Measurements from ENCODE around the gene ARRB1. TPM values are rescaled to one million over a fixed set of nuclear protein-coding genes. Genes with fewer than 3 reads are reported as not detected.
"Not testable (repeated sequence)": the region's sequence is repeated elsewhere in the genome, so short reads cannot be mapped to it uniquely, and the experiment has no call there.

ARRB1 gene
- 2.2 and 4.0 TPM in 2 replicates for total RNA-seq (2014; rRNA removed; shearing (Covaris generic))
- polyA plus RNA-seq (2014; cell fraction: nucleus; rRNA removed), result 0.96 and 3.3 TPM in 2 replicates

GRCh38 chr11:75351541-75351790, at the start of gene ARRB1:
TSS of gene ARRB1 (minus strand) at chr11:75351661. CDS start at chr11:75351607, 54 bp downstream.
- DNase-seq (ENCODE audit: extremely low read depth, low read depth), result peak; percentile 32

GRCh38 chr11:75400146-75400865, 48.8 kb upstream of the ARRB1 start:
- DNase-seq (ENCODE audit: extremely low read depth, low read depth), result no peak

GRCh38 chr11:75399344-75400145, 48.1 kb upstream of the ARRB1 start, which contains the start of gene RPS3:
TSS of gene RPS3 (plus strand) at chr11:75399518. CDS start at chr11:75399548, 30 bp downstream.
- DNase-seq (ENCODE audit: extremely low read depth, low read depth), result peak; percentile 86

GRCh38 chr11:75398906-75399305, 47.4 kb upstream of the ARRB1 start:
- DNase-seq (ENCODE audit: extremely low read depth, low read depth), result no peak

- no peak for DNase-seq (ENCODE audit: extremely low read depth, low read depth)
Observed at GRCh38 chr11:75394085-75394840, 42.8 kb upstream of the ARRB1 start.

GRCh38 chr11:75389925-75390324, 38.5 kb upstream of the ARRB1 start:
- DNase-seq (ENCODE audit: extremely low read depth, low read depth), result no peak

GRCh38 chr11:75389276-75389605, 37.8 kb upstream of the ARRB1 start:
- no peak for DNase-seq (ENCODE audit: extremely low read depth, low read depth)

- DNase-seq (ENCODE audit: extremely low read depth, low read depth), result peak; percentile 71
Observed at GRCh38 chr11:75388386-75389275, 37.2 kb upstream of the ARRB1 start.

GRCh38 chr11:75387736-75388294, 36.4 kb upstream of the ARRB1 start:
- no peak for DNase-seq (ENCODE audit: extremely low read depth, low read depth)

- DNase-seq (ENCODE audit: extremely low read depth, low read depth), result no peak
Observed at GRCh38 chr11:75386942-75387630, 35.6 kb upstream of the ARRB1 start.

- peak; percentile 63 for DNase-seq (ENCODE audit: extremely low read depth, low read depth)
Observed at GRCh38 chr11:75384438-75385080, 33.1 kb upstream of the ARRB1 start.

GRCh38 chr11:75383246-75383645, 31.8 kb upstream of the ARRB1 start:
- DNase-seq (ENCODE audit: extremely low read depth, low read depth), result no peak

GRCh38 chr11:75380716-75381420, 29.4 kb upstream of the ARRB1 start:
- no peak for DNase-seq (ENCODE audit: extremely low read depth, low read depth)

- DNase-seq (ENCODE audit: extremely low read depth, low read depth), result no peak
Observed at GRCh38 chr11:75380245-75380644, 28.8 kb upstream of the ARRB1 start.

GRCh38 chr11:75378776-75379175, 27.3 kb upstream of the ARRB1 start:
- not testable (repeated sequence) for DNase-seq (ENCODE audit: extremely low read depth, low read depth)

- DNase-seq (ENCODE audit: extremely low read depth, low read depth), result no peak
Observed at GRCh38 chr11:75376175-75376574, 24.7 kb upstream of the ARRB1 start.

- DNase-seq (ENCODE audit: extremely low read depth, low read depth), result no peak
Observed at GRCh38 chr11:75375626-75376025, 24.2 kb upstream of the ARRB1 start.

- DNase-seq (ENCODE audit: extremely low read depth, low read depth), result no peak
Observed at GRCh38 chr11:75374646-75375045, 23.2 kb upstream of the ARRB1 start.

All from NCI-H460 (cell line).